NCI-H345 (cell line): ENCODE results near the gene A1CF.

Source experiments
- DNase-seq: peaks from one replicate; lab custom pipeline; 2025; lab: John Stamatoyannopoulos, UW

A1CF gene

DNA sequence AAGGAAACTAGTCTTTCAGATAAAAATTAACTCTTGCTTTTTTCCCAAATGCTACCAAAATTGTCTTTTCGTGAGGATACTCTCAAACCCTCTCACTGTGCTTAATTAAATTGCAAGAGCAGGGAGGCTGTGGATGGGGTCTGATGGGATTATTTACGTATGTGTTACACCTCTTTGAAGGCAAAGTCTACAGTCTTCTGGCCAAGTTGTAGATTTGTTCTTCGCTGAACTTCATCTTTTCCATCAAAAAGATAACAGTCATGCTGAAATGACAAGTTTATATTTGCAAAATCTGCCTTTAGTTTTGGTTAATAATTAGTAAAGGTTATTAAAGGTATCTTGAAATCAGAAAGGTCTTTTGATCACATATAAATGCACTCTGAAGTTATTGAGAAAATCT lies 22.7 kb downstream of the A1CF start:
- no peak for DNase-seq

- no peak for DNase-seq
These were observed 24.1 kb downstream of the A1CF start for GRCh38 chr10:50861370-50861769.

DNA sequence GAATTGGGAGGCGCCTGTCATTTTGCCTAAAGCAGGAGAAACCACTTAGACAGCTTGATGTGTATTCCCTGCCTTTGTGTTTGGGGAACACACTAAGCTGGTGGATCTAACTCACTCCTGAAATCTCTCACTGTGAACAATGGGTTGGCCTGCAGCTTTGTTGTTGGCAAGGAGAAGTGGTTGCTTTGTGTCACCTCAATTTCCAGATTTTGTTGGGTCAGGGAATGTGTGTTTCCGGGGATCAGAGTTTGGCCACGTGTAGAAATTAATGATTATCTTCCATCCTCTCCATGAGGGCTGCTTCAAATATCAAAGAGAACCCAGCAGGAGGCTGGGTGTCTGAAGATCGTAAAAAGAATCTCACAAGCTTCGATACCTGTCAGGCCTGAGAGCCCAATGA lies 27.8 kb downstream of the A1CF start:
- no peak for DNase-seq

GRCh38 chr10:50855461-50855860 lies 30.0 kb downstream of the A1CF start:
- no peak for DNase-seq

- no peak for DNase-seq
These were observed 30.4 kb downstream of the A1CF start for GRCh38 chr10:50855015-50855414.

DNA sequence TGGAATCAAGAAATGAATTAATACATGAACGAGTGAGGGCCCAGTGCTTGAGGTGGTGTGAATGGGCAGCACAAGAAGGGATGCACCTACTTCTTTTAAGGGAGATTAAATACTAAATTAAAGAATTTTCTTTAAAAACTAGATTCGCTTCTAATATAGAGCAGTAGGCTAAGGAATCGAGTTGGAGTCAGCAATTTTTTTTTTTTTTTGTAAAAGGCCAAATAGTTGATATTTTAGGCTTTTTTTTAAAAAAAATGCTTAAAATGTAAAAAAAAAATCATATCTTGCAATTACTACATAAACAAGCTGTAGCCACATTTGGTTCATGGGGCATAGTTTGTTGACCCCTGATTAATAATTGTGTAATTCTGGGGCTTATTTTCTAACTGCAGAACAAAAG lies 31.9 kb downstream of the A1CF start:
- DNase-seq, result no peak

GRCh38 chr10:50851884-50852671 lies 33.3 kb downstream of the A1CF start:
- no peak for DNase-seq

- DNase-seq, result no peak
These were observed 34.7 kb downstream of the A1CF start for GRCh38 chr10:50850578-50851230.

GRCh38 chr10:50846753-50847152 lies 38.7 kb downstream of the A1CF start:
- DNase-seq, result no peak

- no peak for DNase-seq
These were observed 48.3 kb downstream of the A1CF start for GRCh38 chr10:50837095-50837494.

DNA sequence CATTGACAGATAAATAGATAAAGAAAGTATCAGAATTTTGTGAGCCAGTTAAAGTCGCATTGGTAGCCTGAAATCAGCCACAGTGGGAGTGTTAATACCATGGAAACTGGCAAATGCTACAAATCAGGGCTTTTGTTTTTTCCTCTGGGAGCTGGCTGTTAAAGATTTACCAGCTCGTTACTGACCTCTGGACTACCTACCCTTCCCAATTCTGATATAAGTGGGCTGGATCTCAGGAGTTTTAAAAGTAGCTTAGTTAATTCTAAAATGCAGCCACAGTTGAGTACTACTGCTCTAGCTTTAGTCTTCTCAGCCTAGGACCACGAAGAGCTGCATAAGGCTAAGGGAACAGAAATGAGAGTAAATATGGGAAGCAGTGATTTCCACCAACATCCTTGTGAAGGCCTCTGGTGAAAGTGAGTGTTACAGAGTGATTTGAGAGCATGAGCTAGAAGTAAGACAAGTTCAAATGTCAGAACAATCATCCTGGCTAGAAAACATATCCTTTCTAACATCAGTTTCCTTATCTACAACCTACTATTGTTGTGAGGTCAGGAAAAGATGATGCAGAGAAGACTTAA lies 53.2 kb downstream of the A1CF start:
- no peak for DNase-seq

DNA sequence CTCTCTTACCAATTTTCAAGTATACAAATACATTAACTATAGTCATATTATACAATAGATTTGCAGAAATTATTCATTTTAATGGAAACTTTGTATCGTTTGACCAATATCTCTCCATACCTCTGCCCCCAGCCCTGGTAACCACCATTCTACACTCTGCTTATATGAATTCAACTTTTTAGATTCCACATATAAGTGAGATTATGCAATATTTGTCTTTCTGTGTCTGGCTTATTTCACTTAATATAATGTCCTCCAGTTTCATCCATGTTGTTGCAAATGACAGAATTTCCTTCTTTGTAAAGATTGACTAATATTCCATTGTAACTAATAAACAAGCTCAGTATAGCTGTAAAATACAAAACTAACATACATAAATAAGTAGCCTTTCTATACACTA lies 55.4 kb downstream of the A1CF start:
- DNase-seq, result no peak

GRCh38 chr10:50824782-50825181 lies 60.6 kb downstream of the A1CF start:
- no peak for DNase-seq

DNA sequence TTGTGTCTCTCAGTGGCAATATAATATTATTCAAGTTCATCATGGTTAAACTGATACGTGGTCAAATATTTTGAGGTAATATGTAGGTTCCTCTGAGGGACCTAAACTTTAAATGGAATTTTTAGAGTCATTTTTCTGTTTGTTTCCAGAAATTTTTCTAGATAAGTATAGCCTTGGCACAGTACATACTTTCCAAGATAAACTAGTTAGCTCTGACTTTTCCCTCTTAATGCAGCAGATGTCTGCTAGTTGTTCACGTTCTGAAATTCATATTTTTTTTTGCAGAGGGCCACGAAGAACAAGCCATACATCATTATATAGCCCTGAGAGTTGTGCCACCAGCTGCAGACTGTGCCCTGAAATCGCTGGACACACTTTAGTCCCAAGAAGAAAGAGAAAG lies 61.6 kb downstream of the A1CF start:
- DNase-seq, result no peak

DNA sequence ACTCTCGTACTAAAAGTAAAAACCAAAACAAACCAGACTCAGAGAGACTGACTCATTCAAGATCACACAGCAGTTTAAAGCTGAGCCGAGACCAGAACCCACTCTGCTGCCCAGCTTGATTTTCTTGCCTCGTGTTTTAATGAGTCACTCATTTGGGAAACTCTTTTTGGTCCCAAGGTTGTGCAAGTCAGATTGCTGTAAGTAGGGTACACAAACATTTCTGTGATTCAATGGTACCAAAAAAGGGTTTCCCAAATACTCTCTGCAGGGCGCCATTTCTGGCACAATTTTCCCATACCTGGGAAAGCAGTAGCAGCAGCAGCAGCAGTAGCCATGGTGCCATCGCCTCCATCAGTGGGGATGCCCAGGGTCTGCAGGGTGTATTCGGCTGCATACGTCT lies 75.8 kb downstream of the A1CF start:
- no peak for DNase-seq

DNA sequence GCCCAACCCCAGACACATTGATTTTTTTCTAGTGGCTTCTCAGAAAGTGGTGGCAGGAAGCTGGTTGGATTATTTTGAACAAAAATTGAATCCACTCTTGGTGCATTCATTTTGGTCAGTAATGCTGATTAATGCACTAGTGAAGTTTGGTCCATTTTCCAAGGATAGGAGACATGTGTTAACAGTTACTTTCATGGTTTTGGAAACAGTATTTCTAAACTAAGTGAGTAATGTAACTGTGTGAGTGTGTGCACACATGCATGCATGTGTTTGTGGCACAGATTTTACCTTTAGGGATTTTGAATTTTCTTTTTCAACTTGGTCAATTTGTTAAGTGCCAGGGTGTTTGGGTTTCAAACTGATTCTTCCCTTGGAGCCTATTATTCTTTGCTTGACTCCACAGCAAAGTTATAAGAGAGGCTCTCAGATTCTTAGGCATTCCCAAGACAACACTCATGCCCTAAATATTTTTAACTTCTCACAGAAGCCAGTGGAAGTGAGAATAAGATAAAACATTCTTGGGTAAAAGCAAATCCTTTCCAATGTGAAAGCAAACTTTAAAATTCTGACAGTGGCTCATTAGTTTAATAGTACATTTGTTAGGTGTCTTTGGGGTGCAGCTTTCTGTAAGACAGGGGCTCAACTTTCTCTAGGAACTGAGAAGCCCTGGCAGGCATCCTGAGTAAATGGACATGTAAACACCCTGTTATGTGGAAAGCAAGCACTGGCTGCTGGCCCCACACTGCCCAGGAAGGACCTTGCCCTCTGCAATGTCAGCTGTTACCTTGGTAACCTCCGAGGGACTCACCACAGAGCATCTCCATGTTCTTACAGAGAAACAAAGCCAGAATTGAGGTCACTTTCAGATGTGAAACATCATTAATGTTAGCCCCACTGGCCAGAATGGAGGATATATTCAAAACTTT lies 77.3 kb downstream of the A1CF start:
- DNase-seq, result no peak

- DNase-seq, result no peak
These were observed 79.3 kb downstream of the A1CF start for GRCh38 chr10:50805981-50806622.

- no peak for DNase-seq
These were observed 85.8 kb downstream of the A1CF start for GRCh38 chr10:50799595-50799994.

DNA sequence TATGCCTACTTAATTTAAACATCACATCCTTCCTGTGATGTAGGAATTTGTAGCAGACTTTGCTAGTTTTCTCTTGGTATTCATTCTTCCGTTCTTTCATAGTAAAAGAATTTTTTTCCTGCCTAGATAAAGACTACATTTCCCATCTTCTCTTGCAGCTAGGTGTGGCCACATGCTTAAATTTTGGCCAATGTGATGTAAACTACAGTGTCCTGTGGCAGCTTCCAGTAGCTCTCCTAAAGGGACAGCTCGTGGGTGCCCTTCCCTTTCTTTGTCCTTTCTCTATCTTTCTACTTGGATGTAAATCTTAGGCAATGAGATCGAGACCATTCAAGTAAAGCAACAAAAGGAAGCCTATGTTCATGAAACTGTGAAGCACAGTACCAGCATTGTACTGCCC lies 87.1 kb downstream of the A1CF start:
- DNase-seq, result no peak

- no peak for DNase-seq
These were observed 88.7 kb downstream of the A1CF start for GRCh38 chr10:50796693-50797092.

- DNase-seq, result no peak
These were observed 90.9 kb downstream of the A1CF start for GRCh38 chr10:50794490-50794889.
